ENCODE results near the gene KCND2.
"Not testable (repeated sequence)": the region's sequence is repeated elsewhere in the genome, so short reads cannot be mapped to it uniquely, and the experiment has no call there.

Gene KCND2

DNA sequence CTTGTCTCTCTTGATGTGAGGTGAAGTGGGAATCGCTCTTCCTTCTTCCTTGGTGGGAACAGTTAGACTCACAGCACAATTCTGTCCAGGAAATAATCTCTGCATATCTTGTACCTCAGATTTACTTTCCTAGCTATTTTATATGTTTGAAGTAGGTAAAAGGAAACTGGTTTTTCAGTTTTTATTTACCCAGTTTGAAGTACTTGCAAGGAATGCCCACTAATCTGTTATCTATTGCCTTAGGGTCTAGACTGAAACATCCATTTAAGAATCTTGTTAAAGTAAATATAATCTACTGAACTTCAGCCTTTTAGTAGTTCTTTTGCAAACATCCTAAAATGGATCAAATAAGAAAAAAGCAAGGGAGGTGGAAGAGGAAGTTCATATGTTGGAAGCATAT lies 229.8 kb downstream of the KCND2 start:
- no peak for DNase-seq

- no peak for DNase-seq
Measured at GRCh38 chr7:120504386-120504785, 231.4 kb downstream of the KCND2 start.

- no peak for DNase-seq
Measured at GRCh38 chr7:120505770-120506169, 232.8 kb downstream of the KCND2 start.

DNA sequence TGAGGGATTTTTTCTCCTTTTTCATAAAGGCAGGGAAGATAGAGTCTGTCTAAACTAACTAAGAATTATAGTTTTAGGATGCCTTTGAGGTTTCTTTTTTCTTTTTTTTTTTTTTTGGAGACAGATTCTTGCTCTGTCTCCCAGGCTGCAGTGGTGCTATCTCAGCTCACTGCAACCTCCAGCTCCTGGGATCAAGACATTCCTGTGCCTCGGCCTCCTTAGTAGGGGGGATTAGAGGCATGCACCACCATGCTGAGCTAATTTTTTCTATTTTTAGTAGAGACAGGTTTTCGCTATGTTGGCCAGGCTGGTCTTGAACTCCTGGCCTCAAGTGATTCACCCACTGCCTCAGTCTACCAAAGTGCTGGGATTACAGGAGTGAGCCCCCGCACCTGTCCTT lies 239.7 kb downstream of the KCND2 start:
- DNase-seq: no peak

DNA sequence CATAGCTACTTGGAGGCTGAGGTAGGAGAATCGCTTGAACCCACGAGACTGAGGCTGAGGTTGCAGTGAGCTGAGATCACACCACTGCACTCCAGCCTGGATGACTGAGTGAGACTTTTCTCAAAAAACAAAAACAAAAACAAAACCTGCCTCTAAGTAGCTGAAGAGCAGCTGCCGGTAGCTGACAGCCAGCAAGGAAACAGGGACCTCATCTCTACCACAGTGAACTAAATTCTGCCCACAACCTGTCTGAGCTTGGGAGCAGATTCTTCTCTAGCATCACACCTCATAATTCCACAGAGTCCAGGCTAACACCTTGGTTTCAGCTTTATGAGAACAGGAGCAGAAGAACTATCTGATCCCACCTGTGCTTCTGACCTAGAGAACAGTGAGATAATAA lies 246.2 kb downstream of the KCND2 start:
- no peak for DNase-seq

- no peak for DNase-seq
Measured at GRCh38 chr7:120521761-120522737, 249.1 kb downstream of the KCND2 start.

DNA sequence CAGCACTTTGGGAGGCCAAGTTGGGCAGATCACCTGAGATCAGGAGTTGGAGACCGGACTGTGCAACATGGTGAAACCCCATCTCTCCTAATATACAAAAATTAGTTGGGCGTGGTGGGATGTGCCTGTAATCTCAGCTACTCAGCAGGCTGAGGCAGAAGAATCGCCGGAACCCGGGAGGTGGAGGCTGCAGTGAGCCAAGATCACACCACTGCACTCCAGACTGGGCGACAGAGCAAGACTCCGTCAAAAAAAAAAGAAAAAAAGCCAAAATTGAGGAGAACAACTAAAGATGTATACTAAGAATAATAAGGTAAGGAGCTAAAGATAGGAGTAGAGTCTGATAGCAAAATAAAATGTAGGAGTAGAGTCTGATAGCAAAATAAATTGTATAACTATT lies 251.0 kb downstream of the KCND2 start:
- DNase-seq: no peak

- no peak for DNase-seq
Measured at GRCh38 chr7:120526902-120527509, 254.0 kb downstream of the KCND2 start.

GRCh38 chr7:120529736-120530135 lies 256.8 kb downstream of the KCND2 start:
- no peak for DNase-seq

DNA sequence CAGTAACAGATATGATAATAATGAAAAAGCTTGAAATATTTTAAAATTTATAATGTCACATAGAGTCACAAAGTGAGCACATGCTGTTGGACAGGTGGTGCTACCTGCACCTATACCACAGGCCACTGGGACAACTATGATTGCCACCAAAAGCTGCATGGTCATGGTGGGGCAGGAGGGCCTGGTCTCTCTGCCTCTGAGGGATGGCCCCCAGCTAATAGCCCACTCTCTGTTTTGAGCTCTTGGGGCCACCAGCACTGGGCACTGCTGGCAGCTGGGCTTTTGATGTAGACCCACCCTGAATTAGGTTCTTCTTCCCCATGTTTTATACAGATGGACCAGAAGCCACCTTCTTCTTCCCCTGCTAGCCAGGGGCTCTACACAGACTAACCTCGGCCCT lies 265.4 kb downstream of the KCND2 start:
- no peak for DNase-seq

GRCh38 chr7:120539321-120539720 lies 266.3 kb downstream of the KCND2 start:
- DNase-seq: no peak

DNA sequence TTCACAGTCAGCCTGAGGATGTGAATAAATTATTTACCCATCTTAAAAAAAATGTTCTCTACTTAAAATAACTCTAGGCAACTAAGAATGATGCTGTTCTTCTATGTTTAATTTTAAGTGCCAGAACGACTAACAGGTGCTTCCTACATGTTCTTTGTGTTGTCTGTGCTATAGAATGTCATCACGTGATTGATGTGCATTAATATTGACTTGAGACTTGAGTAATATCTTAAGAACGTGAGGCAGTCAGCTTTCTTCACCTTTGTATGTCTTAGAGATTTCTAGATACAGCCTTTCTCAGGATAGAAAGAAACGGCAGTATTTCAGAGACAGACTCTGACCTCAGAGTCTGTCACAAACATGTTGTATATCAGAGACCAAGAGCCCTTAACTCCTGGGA lies 274.6 kb downstream of the KCND2 start:
- DNase-seq: no peak

DNA sequence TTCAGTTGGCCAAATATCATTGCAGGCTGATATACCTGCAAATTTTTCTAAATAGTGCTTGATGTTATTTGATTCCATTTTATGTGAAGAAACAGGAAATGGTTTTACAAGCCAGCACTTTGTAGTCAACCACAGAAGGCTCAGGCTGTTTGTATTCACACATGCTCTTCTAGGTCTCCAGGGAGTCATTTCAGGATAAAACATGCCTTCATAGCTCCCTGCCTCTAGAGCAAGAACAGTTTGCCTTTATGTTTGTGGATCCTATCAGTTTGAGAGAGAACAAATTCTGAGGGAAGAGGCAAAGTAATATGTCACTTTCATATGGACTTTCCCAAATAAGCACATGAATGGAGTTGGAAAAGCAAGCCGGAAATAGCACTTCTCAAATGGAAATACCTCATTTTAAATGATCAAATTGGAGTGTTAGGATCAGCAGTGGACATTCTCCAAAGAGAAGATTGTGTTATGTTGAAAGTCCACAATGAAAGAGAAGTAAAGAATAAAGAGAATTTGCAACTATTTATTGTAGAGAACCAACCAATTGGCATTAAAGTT lies 277.6 kb downstream of the KCND2 start:
- DNase-seq: no peak

- no peak for DNase-seq
Measured at GRCh38 chr7:120553491-120553890, 280.5 kb downstream of the KCND2 start.

DNA sequence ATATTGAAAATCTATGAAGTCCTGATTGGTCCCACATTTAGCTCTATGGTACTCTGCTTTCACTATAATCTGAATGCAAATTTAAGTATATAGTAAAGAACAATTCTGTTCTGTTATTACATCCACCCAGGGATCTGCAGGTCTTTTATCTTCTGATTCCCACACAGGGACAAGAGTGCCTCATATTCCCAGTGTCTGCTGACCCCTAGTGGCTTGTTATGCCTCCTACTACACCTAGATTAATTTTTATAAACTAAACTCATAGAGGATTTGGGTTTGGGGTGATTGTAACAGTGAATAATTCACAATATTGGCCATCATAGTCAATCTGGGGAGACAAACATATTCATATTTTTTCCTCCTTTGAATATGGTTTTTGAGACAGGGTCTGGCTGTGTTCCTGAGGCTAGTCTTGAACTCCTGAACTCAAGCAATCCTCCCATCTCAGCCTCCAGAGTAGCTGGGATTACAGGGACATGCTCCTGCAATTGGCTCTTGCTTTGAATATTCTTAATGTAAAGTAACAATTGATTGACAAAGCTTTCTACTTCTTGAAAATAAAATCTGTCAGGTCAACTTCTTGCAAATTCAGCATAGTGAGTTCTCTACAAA lies 282.1 kb downstream of the KCND2 start:
- no peak for DNase-seq

- DNase-seq: no peak
Measured at GRCh38 chr7:120564145-120564544, 291.2 kb downstream of the KCND2 start.

- DNase-seq: no peak
Measured at GRCh38 chr7:120567204-120567603, 294.2 kb downstream of the KCND2 start.

DNA sequence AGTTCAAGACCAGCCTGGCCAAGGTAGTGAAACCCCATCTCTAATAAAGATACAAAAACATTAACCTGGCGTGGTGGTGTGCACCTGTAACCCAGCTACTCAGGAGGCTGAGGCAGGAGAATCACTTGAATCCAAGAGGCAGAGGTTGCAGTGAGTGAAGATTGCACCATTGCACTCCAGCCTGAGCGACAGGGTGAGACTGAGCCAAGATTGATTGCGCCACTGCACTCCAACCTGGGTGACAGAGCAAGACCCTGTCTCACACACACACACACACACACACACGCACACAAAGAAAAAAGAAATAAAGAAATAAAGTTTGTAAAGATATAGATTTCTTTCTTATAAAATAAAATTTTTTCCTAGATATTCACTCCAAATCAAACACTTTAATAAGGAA lies 305.7 kb downstream of the KCND2 start:
- DNase-seq: not testable (repeated sequence)

DNA sequence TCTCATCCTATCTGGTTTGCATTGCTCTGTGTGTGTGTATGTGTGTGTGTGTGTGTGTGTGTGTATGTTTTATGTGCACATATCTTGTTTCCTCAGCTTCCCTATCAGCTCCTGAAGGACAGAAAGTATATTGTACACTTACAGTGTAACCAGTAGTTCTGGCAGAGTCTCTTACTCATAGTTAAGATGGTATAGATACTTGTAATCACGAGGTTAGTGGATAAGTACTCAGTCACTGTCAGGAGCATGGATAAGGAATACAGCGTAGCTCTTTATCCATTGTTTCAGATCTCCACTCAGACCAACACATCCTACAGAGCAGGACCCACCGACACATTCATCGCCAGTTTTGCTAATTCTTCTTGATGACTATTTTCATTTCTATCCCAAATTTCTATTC lies 309.9 kb downstream of the KCND2 start:
- DNase-seq: no peak

GRCh38 chr7:120583899-120584586 lies 311.1 kb downstream of the KCND2 start:
- DNase-seq: no peak

DNA sequence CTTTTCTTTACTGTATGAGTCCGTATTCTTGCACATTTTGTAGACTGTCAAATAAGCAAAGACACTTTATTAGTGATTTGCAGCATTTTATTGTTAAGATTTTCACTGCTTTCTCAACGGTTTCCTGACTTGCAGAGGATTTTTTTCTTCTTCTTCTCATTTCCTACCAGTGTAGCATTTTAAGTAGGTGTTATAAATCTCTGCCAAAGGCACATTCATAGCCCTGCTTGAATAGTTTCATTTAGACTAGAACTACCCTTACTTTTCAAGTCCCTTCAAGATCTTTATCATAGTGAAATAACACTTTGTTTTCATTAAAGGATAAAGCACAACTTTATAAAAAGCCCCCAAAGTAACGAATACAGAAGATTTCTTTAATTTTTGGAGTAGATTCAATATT lies 313.6 kb downstream of the KCND2 start:
- no peak for DNase-seq

DNA sequence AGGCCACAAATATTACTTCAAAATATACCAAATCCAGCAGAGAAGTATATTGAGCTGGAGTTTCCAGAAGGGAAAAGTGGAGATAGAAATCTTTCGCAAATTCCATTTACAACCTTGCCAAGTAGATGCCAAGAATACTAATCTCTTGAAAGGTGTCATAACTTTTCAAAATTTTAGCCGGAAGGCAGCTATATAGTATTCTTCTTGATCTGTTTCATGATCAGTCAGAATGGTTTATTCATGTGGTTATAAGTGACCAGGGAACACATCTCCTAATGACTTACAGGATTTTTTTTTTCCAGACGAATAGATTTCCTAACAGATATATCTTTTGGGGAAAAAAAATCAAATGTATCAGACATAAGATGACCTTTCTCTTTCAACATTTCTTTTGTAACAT lies 314.3 kb downstream of the KCND2 start:
- no peak for DNase-seq

DNA sequence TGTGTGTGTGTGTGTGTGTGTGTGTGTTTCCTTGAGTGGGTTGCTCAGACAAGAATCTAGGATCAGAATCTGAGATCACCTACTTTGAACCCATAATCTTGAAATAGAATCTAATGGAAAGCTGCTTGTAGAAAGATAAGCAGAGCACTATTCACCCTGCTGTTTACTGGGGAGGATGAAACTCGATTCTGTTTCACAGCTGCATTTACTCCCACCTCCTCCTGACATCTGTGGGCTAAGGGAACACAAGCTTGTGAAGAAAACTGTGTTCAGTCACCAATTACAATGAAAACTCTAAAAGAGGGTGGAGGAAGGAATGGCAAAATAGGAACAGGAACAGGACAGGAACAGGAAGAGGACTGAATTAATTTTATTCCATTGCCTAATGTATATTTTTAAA lies 315.4 kb downstream of the KCND2 start:
- no peak for DNase-seq

All from bone marrow (tissue), 2 donors.